GM12878 (cell line): ENCODE results near the gene TUBGCP3.

Source experiments
- CTCF ChIP-seq, 3 experiments: IDR thresholded peaks in 2 of 3; conservative IDR thresholded peaks in 1 of 3; 2 replicates each; pipeline ENCODE4 v1.5.1; 2011; ENCODE audit warnings: low read depth in 3 of 3, low read length in 3 of 3, mild to moderate bottlenecking in 3 of 3, control low read depth in 2 of 3, moderate library complexity in 2 of 3, inconsistent platforms in 1 of 3, mixed read lengths in 1 of 3; ENCODE audit not compliant: control insufficient read depth in 2 of 3, insufficient read depth in 1 of 3; ENCODE audit errors: extremely low read depth in 1 of 3
- HDAC6 ChIP-seq: fragments of 200-600 bp; sonication (generic); IDR thresholded peaks from one replicate; pipeline ENCODE4 v1.8.0; 2017; ENCODE audit warnings: antibody characterized with exemption; ENCODE audit not compliant: unreplicated experiment
- POLR2AphosphoS5 ChIP-seq: IDR thresholded peaks from 2 replicates; pipeline ENCODE4 v1.6.1; 2011; ENCODE audit warnings: mild to moderate bottlenecking, low read length, inconsistent platforms
- RELB ChIP-seq: fragments of 450-650 bp; IDR thresholded peaks from 2 replicates; pipeline ENCODE4 v1.6.1; 2017; ENCODE audit warnings: low read depth, mild to moderate bottlenecking, moderate library complexity
- SREBF1 ChIP-seq: IDR thresholded peaks from 2 replicates; pipeline ENCODE4 v1.6.1; 2012; ENCODE audit warnings: mild to moderate bottlenecking, low read length
- SRF ChIP-seq, 2 experiments: IDR thresholded peaks; 2 replicates each; pipeline ENCODE4 v1.6.1; 2011; ENCODE audit warnings: low read depth in 2 of 2, low read length in 2 of 2, mild to moderate bottlenecking in 1 of 2, moderate library complexity in 1 of 2
- TF ChIP-seq, protein P1 (sequence below): fragments of 450-650 bp; IDR thresholded peaks from 2 replicates; pipeline ENCODE4 v1.6.1; 2016; ENCODE audit warnings: mild to moderate bottlenecking
- TF ChIP-seq, protein P2 (sequence below): IDR thresholded peaks from 2 replicates; pipeline ENCODE4 v1.6.1; 2012; ENCODE audit warnings: low read depth, low read length, improper control_type of control experiment
- TF ChIP-seq, protein P3 (sequence below): fragments of 450-650 bp; formaldehyde crosslinking; IDR thresholded peaks from 2 replicates; pipeline ENCODE4 v1.4.0; 2020; ENCODE audit warnings: mild to moderate bottlenecking, moderate library complexity

DNA sequence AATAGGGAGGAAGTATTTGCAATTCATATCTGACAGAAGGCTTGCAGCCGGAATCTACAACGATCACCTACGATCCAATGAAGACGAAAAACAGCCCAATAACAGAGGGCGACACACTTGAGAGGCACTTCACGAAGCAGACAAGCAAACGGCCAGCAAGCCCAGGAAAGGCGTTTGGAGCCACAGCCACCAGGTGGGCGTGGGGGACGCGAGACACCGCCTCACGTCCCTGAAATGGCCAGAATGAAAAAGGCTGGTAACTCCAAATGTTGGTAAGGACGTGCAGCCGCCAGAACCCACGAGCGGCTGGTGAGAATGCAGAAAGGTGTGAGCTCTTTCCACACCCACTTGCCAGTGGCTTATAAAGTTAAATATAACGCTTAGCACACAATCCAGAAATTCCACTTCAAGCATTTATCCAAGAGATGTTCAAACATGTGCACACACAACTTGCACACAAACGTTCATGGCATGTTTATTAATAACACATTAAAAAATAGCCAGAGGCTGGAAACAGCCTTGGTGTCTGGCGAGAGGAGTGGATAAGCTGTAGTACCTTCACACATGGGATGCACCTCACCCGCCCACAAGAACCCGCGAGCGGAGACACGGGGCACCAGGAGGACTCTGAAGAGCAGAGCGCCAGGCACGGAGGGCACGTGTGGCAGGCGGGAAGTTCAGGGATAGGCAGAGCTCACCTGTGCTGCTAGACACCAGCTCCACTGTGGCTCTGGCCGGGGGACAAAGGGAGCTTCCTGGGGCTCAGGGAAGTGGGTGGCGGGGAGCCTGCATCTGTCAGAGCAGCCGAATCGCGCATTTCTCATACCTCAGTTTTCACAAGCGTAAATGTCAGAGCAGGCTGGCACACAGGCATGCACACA lies 122.5 kb downstream of the TUBGCP3 start:
- no peak for TF ChIP-seq CTCF (IDR thresholded peaks at IDR 0.05 in 2 of 3, conservative IDR thresholded peaks at IDR 0.05 in 1 of 3; ENCODE audit: control insufficient read depth in 2 of 3, extremely low read depth in 1 of 3, insufficient read depth in 1 of 3, low read depth in 3 of 3, low read length in 3 of 3)
- no peak for TF ChIP-seq POLR2AphosphoS5
- TF ChIP-seq SRF (IDR thresholded peaks at IDR 0.05; ENCODE audit: low read depth in 2 of 2, low read length in 2 of 2) = no peak
- TF ChIP-seq, protein P1, sequence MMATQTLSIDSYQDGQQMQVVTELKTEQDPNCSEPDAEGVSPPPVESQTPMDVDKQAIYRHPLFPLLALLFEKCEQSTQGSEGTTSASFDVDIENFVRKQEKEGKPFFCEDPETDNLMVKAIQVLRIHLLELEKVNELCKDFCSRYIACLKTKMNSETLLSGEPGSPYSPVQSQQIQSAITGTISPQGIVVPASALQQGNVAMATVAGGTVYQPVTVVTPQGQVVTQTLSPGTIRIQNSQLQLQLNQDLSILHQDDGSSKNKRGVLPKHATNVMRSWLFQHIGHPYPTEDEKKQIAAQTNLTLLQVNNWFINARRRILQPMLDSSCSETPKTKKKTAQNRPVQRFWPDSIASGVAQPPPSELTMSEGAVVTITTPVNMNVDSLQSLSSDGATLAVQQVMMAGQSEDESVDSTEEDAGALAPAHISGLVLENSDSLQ = no peak
- no peak for TF ChIP-seq SREBF1
- TF ChIP-seq, protein P2, sequence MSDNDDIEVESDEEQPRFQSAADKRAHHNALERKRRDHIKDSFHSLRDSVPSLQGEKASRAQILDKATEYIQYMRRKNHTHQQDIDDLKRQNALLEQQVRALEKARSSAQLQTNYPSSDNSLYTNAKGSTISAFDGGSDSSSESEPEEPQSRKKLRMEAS = no peak
- no peak for TF ChIP-seq RELB
- TF ChIP-seq HDAC6 = no peak
- TF ChIP-seq, protein P3, sequence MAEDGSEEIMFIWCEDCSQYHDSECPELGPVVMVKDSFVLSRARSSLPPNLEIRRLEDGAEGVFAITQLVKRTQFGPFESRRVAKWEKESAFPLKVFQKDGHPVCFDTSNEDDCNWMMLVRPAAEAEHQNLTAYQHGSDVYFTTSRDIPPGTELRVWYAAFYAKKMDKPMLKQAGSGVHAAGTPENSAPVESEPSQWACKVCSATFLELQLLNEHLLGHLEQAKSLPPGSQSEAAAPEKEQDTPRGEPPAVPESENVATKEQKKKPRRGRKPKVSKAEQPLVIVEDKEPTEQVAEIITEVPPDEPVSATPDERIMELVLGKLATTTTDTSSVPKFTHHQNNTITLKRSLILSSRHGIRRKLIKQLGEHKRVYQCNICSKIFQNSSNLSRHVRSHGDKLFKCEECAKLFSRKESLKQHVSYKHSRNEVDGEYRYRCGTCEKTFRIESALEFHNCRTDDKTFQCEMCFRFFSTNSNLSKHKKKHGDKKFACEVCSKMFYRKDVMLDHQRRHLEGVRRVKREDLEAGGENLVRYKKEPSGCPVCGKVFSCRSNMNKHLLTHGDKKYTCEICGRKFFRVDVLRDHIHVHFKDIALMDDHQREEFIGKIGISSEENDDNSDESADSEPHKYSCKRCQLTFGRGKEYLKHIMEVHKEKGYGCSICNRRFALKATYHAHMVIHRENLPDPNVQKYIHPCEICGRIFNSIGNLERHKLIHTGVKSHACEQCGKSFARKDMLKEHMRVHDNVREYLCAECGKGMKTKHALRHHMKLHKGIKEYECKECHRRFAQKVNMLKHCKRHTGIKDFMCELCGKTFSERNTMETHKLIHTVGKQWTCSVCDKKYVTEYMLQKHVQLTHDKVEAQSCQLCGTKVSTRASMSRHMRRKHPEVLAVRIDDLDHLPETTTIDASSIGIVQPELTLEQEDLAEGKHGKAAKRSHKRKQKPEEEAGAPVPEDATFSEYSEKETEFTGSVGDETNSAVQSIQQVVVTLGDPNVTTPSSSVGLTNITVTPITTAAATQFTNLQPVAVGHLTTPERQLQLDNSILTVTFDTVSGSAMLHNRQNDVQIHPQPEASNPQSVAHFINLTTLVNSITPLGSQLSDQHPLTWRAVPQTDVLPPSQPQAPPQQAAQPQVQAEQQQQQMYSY = no peak
